Bronchial epithelial cell (primary cell): Measurements from ENCODE around the gene PAX5. TPM values are rescaled to one million over a fixed set of nuclear protein-coding genes. Genes with fewer than 3 reads are reported as not detected.

Experiments
- DNase-seq: peaks from one replicate; pipeline ENCODE4 v3.0.0-alpha.2; 2010; ENCODE audit warnings: low read depth
- FAIRE-seq: peaks from 2 replicates; lab custom pipeline; 2011; peaks lifted over from hg19 to GRCh38; lab: Jason Lieb, UNC
- H3K27me3 ChIP-seq: 2 replicates; pipeline ENCODE4 v1.5.1; 2011; ENCODE audit warnings: low read length; ENCODE audit not compliant: control insufficient read depth, insufficient read depth
- H3K36me3 ChIP-seq: 2 replicates; pipeline ENCODE4 v1.5.1; 2011; ENCODE audit warnings: low read length; ENCODE audit not compliant: control insufficient read depth, insufficient read depth
- H3K4me3 ChIP-seq: 2 replicates; pipeline ENCODE4 v1.5.1; 2011; ENCODE audit warnings: mild to moderate bottlenecking, low read depth, low read length, control low read depth
- total RNA-seq: library from RNA; depleted of rRNA; stranded (reverse); fragments of >200 nt; gene quantifications from 2 replicates; pipeline ENCODE4 v1.2.1, GENCODE V29; 2014
- TF ChIP-seq, protein P1 (sequence below): IDR thresholded peaks from 2 replicates; pipeline ENCODE4 v1.5.1; 2011; ENCODE audit warnings: mild to moderate bottlenecking, moderate library complexity, low read length, control low read depth, inconsistent platforms; ENCODE audit not compliant: insufficient read depth, severe bottlenecking

PAX5 gene
- total RNA-seq, 1 donor from 2014 or later = not detected

DNA sequence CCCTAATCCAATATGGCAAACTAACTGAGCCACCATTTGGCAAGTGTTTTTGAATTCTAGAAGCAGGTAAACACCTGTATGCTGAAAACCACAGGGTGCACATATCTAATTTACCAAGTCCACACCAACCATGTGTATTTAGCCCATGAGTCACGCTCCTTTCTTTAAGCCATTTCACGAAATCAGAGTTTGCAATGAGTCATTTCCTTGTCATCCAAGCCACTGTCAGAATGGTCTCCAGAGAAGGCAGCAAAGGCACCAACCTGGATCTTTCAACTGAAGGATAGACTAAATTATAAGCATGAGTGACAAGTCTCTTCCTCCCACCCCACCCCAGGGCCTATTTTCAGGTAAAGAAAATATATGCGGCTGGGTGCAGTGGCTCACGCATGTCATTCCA lies 110.0 kb downstream of the PAX5 start:
- no peak overlapping the region for H3K4me3 ChIP-seq
- peaks cover 19% of the 10 kb centered on the region for H3K27me3 ChIP-seq
- no peaks in the 10 kb centered on the region for H3K36me3 ChIP-seq
- TF ChIP-seq, protein P1, sequence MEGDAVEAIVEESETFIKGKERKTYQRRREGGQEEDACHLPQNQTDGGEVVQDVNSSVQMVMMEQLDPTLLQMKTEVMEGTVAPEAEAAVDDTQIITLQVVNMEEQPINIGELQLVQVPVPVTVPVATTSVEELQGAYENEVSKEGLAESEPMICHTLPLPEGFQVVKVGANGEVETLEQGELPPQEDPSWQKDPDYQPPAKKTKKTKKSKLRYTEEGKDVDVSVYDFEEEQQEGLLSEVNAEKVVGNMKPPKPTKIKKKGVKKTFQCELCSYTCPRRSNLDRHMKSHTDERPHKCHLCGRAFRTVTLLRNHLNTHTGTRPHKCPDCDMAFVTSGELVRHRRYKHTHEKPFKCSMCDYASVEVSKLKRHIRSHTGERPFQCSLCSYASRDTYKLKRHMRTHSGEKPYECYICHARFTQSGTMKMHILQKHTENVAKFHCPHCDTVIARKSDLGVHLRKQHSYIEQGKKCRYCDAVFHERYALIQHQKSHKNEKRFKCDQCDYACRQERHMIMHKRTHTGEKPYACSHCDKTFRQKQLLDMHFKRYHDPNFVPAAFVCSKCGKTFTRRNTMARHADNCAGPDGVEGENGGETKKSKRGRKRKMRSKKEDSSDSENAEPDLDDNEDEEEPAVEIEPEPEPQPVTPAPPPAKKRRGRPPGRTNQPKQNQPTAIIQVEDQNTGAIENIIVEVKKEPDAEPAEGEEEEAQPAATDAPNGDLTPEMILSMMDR = no peak
- DNase-seq = peak; percentile 96
- peak; percentile 94 for FAIRE-seq

DNA sequence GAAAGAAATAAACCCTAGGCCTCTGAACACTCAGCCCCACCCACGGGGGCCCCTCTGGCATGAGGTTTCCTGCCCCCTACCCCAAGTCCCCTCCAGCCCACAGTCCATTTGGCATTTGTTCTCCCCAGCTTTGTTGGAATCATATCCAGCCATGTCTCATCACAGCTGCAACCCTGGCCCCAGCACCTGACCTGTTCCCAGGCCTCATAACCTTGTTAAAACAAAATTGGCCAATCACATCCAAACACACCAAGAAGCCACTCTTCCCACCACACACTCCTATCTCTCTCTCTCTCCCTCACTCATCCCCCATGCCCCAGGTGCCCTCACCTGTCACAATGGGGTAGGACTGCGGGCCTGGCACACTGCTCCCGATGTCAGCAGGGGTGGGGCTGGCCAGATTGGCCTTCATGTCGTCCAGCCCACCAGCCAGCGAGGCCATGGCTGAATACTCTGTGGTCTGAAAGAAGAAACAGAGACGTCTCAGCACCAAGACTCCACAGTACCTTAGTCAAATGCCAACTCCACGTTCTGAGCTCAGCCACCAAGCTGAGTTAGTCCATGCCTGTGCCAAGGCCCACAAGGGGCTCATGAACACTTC lies 110.9 kb downstream of the PAX5 start:
- no peak overlapping the region for H3K4me3 ChIP-seq
- TF ChIP-seq, protein P1 = no peak
- FAIRE-seq = no peak

DNA sequence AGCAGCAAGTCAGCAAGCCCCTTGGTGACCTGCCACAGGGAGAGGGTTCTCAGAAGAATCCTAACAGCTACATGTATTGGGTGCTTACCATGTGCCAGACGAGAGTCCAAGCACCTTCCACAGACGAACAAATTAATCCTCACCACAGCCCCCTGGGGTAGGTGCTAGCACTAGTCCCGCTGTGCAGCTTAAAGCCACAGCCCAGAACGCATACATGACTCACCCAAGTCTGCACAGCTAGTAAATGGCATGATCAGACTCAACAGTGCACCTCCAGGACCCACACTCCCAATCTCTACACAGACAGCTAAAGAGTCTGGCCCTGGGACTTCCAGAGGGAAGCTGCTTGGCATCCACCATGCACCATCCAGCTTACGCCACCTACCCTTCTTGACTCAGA lies 111.5 kb downstream of the PAX5 start:
- H3K27me3 ChIP-seq = peaks cover 20% of the 10 kb centered on the region
- FAIRE-seq (no peak), DNase-seq (peak; percentile 39)
- H3K36me3 ChIP-seq = no peaks in the 10 kb centered on the region
- TF ChIP-seq, protein P1 = no peak
- H3K4me3 ChIP-seq = no peak overlapping the region

More for the DNA sequence above, 110.9 kb downstream of the PAX5 start:
- H3K27me3 ChIP-seq = peaks cover 20% of the 10 kb centered on the region
- no peak for DNase-seq
- H3K36me3 ChIP-seq = no peaks in the 10 kb centered on the region

DNA sequence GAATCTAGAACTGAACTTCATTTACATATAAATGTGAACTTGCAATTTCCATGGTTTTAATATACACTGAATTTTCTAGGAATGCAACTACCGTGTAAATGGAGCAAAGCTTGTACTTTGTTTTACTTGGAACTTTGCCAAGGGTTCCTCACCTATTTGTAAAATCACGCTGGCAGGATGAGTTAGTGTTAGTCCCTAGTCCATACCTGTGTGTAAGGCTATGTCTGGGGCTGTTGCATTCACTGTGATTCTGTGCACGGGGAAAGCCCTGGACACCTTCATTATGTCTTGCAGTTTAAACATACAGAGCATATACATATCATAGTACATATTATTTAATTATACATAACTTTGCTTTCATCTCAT lies 119.9 kb downstream of the PAX5 start:
- Histone ChIP-seq H3K4me3 (no peak overlapping the region), H3K36me3 (no peaks in the 10 kb centered on the region), H3K27me3 (peaks cover 17% of the 10 kb centered on the region)
- FAIRE-seq (no peak), DNase-seq (no peak)
- TF ChIP-seq, protein P1 = no peak

DNA sequence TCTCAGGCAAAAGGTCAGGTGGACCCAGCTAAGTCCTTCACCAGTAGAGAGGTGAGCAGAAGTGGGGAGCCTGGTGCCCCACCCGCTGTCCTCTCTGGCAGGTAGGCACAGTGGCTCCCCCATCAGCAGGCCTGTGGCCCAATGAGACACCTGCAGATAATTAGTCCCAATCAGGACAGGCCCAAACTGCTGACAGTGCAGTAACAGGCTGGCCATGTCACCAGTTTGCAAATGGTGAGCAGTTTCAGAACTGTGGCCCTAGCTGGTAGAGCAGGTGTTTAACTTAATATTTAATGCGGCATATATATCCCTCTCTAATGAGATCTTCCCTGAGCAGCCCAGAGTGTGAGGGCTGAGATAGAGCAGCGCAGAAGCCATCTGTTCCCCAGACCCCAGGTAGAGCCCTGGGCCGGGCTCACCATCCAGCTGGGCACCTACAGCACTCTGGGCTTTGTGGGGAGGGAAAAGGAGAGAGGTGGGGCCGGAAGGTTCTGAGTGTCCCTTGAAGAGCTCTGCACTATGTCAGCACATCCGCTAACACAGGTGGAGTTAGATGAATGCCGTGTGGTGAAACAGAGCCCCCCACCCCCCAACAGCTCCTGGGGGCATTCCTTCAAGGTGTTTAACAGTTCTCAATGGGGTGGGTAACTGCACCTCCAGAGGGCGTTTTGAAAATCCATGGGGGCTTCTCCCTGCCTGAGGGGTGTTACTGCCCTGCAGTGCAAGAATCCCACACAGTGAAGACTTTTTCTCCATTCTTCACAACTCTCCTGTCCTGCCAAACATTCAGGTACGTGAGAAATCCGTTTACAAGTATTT lies 120.5 kb downstream of the PAX5 start:
- no peaks in the 10 kb centered on the region for H3K36me3 ChIP-seq
- DNase-seq (no peak), FAIRE-seq (no peak)
- H3K4me3 ChIP-seq = no peak overlapping the region
- TF ChIP-seq, protein P1 = peak; percentile 14
- H3K27me3 ChIP-seq = peaks cover 17% of the 10 kb centered on the region

DNA sequence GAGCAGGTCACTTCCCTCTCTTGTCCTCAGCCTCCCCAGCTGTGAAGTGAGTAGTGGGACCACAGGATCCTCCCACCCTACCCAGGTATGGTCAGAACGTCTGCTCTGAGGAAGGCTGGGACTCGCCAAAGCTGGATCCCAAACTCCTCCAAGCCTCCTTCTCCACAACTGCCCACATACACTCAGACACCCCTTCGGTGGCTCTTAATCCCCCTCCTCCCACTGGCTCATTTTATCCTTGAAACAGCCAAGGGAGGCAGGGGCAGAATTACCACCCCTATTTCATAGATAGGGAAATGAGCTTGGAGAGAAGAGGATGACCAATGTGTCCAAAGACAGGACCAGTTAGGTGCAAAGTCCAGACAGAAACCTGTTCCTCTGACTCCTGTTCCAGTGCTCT lies 121.4 kb downstream of the PAX5 start:
- H3K27me3 ChIP-seq = peaks cover 17% of the 10 kb centered on the region
- no peak for FAIRE-seq

More for the DNA sequence above, 121.4 kb downstream of the PAX5 start:
- TF ChIP-seq, protein P1 = no peak
- no peak for DNase-seq
- no peaks in the 10 kb centered on the region for H3K36me3 ChIP-seq
- H3K4me3 ChIP-seq = no peak overlapping the region
